NK-92 (cell line): ENCODE data around the gene NLRC5.
"Not testable (repeated sequence)": the region's sequence is repeated elsewhere in the genome, so short reads cannot be mapped to it uniquely, and the experiment has no call there.

ENCODE experiments used
- DNase-seq: peaks from one replicate; lab custom pipeline; 2025; ENCODE audit not compliant: unreplicated experiment; lab: John Stamatoyannopoulos, UW

Gene NLRC5

GRCh38 chr16:56998861-56999260, 9.5 kb downstream of the NLRC5 start:
- DNase-seq, result no peak

GRCh38 chr16:56999409-57000270, 10.3 kb downstream of the NLRC5 start:
- no peak for DNase-seq

- DNase-seq, result no peak
Observed at GRCh38 chr16:57000271-57001025, 11.1 kb downstream of the NLRC5 start.

- DNase-seq, result no peak
Observed at GRCh38 chr16:57001026-57001679, 11.8 kb downstream of the NLRC5 start.

- DNase-seq, result no peak
Observed at GRCh38 chr16:57003439-57004386, 14.4 kb downstream of the NLRC5 start.

- DNase-seq, result no peak
Observed at GRCh38 chr16:57004387-57005250, 15.3 kb downstream of the NLRC5 start.

GRCh38 chr16:57005597-57005996, 16.2 kb downstream of the NLRC5 start:
- DNase-seq, result not testable (repeated sequence)

GRCh38 chr16:57007050-57007449, 17.7 kb downstream of the NLRC5 start:
- DNase-seq, result no peak

GRCh38 chr16:57007530-57007929, 18.2 kb downstream of the NLRC5 start:
- no peak for DNase-seq

- no peak for DNase-seq
Observed at GRCh38 chr16:57008440-57008839, 19.1 kb downstream of the NLRC5 start.

GRCh38 chr16:57009643-57010170, 20.4 kb downstream of the NLRC5 start:
- DNase-seq, result no peak

- no peak for DNase-seq
Observed at GRCh38 chr16:57012353-57012752, 23.0 kb downstream of the NLRC5 start.

- DNase-seq, result no peak
Observed at GRCh38 chr16:57013229-57013628, 23.9 kb downstream of the NLRC5 start.

GRCh38 chr16:57013902-57014301, 24.5 kb downstream of the NLRC5 start:
- no peak for DNase-seq

GRCh38 chr16:57016301-57016700, 26.9 kb downstream of the NLRC5 start:
- no peak for DNase-seq

- DNase-seq, result no peak
Observed at GRCh38 chr16:57016831-57017230, 27.5 kb downstream of the NLRC5 start.

- DNase-seq, result no peak
Observed at GRCh38 chr16:57017251-57017650, 27.9 kb downstream of the NLRC5 start.

- no peak for DNase-seq
Observed at GRCh38 chr16:57019746-57020145, 30.4 kb downstream of the NLRC5 start.

- no peak for DNase-seq
Observed at GRCh38 chr16:57020651-57021050, 31.3 kb downstream of the NLRC5 start.
